HepG2 (cell line): ENCODE measurements around the gene TRIM54. TPM values are rescaled to one million over a fixed set of nuclear protein-coding genes. Genes with fewer than 3 reads are reported as not detected.

ENCODE experiments used
- ATAD3A ChIP-seq: sonication (generic); formaldehyde crosslinking; IDR thresholded peaks from 2 replicates; pipeline ENCODE4 v1.4.0; 2020; ENCODE audit warnings: missing genetic modification reagents
- ATF1 ChIP-seq: IDR thresholded peaks from 2 replicates; pipeline ENCODE4 v1.6.1; 2016; ENCODE audit warnings: mild to moderate bottlenecking, control low read depth
- CENPT ChIP-seq: sonication (generic); formaldehyde crosslinking; IDR thresholded peaks from 2 replicates; pipeline ENCODE4 v1.8.0; 2022; ENCODE audit warnings: low read depth, mild to moderate bottlenecking, moderate library complexity, missing genetic modification reagents
- CREB3 ChIP-seq: sonication (generic); formaldehyde crosslinking; IDR thresholded peaks from 2 replicates; pipeline ENCODE4 v1.5.0; 2020; ENCODE audit warnings: missing genetic modification reagents
- HOXD1 ChIP-seq: sonication (generic); formaldehyde crosslinking; IDR thresholded peaks from 2 replicates; pipeline ENCODE4 v1.5.0; 2020; ENCODE audit warnings: missing genetic modification reagents
- KAT2B ChIP-seq: fragments of 150-350 bp; IDR thresholded peaks from 2 replicates; pipeline ENCODE4 v1.6.1; 2014; ENCODE audit warnings: low read depth, low read length, borderline replicate concordance
- KAT8 ChIP-seq: IDR thresholded peaks from 2 replicates; pipeline ENCODE4 v1.6.1; 2016; ENCODE audit warnings: missing genetic modification reagents, missing compliant biosample characterization
- KDM5B ChIP-seq: sonication (generic); formaldehyde crosslinking; IDR thresholded peaks from 2 replicates; pipeline ENCODE4 v1.4.0; 2020; ENCODE audit warnings: missing genetic modification reagents, mild to moderate bottlenecking, borderline replicate concordance
- LCORL ChIP-seq, 2 experiments: fragments of 450-650 bp in 1 of 2; sonication (generic) in 1 of 2; formaldehyde crosslinking in 1 of 2; IDR thresholded peaks; 2 replicates each; pipeline versions ENCODE4 v1.5.0 to v1.6.1; 2017 to 2020; ENCODE audit warnings: antibody characterized with exemption in 1 of 2, missing genetic modification reagents in 1 of 2
- NFE2L1 ChIP-seq: sonication (generic); formaldehyde crosslinking; IDR thresholded peaks from 2 replicates; pipeline ENCODE4 v1.4.0; 2020; ENCODE audit warnings: missing genetic modification reagents, mild to moderate bottlenecking, borderline replicate concordance
- NFRKB ChIP-seq: fragments of 450-650 bp; IDR thresholded peaks from 2 replicates; pipeline ENCODE4 v1.6.1; 2017
- PHF20 ChIP-seq: sonication (generic); formaldehyde crosslinking; IDR thresholded peaks from 2 replicates; pipeline ENCODE4 v1.5.0; 2020; ENCODE audit warnings: mild to moderate bottlenecking, missing genetic modification reagents
- PITX1 ChIP-seq: sonication (generic); formaldehyde crosslinking; IDR thresholded peaks from 2 replicates; pipeline ENCODE4 v1.5.1; 2020; ENCODE audit warnings: mild to moderate bottlenecking, missing genetic modification reagents
- RFXAP ChIP-seq: sonication (generic); formaldehyde crosslinking; IDR thresholded peaks from 2 replicates; pipeline ENCODE4 v1.4.0; 2020; ENCODE audit warnings: missing genetic modification reagents, borderline replicate concordance
- TBL1XR1 ChIP-seq: fragments of 150-350 bp; IDR thresholded peaks from 2 replicates; pipeline ENCODE4 v1.6.1; 2014; ENCODE audit warnings: borderline replicate concordance, low read length; ENCODE audit not compliant: partially characterized antibody
- ZBTB21 ChIP-seq: sonication (generic); formaldehyde crosslinking; IDR thresholded peaks from 2 replicates; pipeline ENCODE4 v1.4.0; 2020; ENCODE audit warnings: missing genetic modification reagents
- ZNF451 ChIP-seq: sonication (generic); formaldehyde crosslinking; IDR thresholded peaks from 2 replicates; pipeline ENCODE4 v1.5.0; 2020; ENCODE audit warnings: mild to moderate bottlenecking, missing genetic modification reagents
- ZNF468 ChIP-seq: sonication (generic); formaldehyde crosslinking; IDR thresholded peaks from 2 replicates; pipeline ENCODE4 v1.8.0; 2022; ENCODE audit warnings: mild to moderate bottlenecking, moderate library complexity, missing genetic modification reagents
- ZNF563 ChIP-seq: sonication (generic); formaldehyde crosslinking; IDR thresholded peaks from 2 replicates; pipeline ENCODE4 v1.8.0; 2022; ENCODE audit warnings: mild to moderate bottlenecking, moderate library complexity, missing genetic modification reagents
- ZNF644 ChIP-seq: IDR thresholded peaks from 2 replicates; pipeline ENCODE4 v1.6.1; 2016; ENCODE audit warnings: low read depth
- ZNF674 ChIP-seq: sonication (generic); formaldehyde crosslinking; IDR thresholded peaks from 2 replicates; pipeline ENCODE4 v1.5.0; 2020; ENCODE audit warnings: low read depth, mild to moderate bottlenecking, missing genetic modification reagents
- ZNF850 ChIP-seq: sonication (generic); formaldehyde crosslinking; conservative IDR thresholded peaks from 2 replicates; pipeline ENCODE4 v1.9.0; 2021; ENCODE audit warnings: mild to moderate bottlenecking, missing genetic modification reagents
- ZZZ3 ChIP-seq: sonication (generic); formaldehyde crosslinking; IDR thresholded peaks from 2 replicates; pipeline ENCODE4 v1.4.0; 2020; ENCODE audit warnings: missing genetic modification reagents, mild to moderate bottlenecking, borderline replicate concordance
- polyA plus RNA-seq, 8 experiments: library from polyadenylated mRNA; depleted of rRNA in 3 of 8; stranded (reverse) in 7 of 8; unstranded in 1 of 8; fragments of >200 nt; fragmentation: Illumina TruSeq in 4 of 8; extraction: Trizol in 4 of 8; gene quantifications; 2 replicates each; pipeline versions ENCODE4 v1.2.1 to v1.2.3, GENCODE V29; 2011 to 2016; ENCODE audit warnings: low read depth in 4 of 8, missing spikeins in 1 of 8, mixed read lengths in 1 of 8; ENCODE audit not compliant: insufficient read depth in 1 of 8
- total RNA-seq, 5 experiments: library from RNA; depleted of rRNA; stranded (reverse); fragments of >200 nt; fragmentation: Illumina TruSeq; extraction: Trizol; gene quantifications; 2 replicates each; pipeline ENCODE4 v1.2.3, GENCODE V29; 2016; ENCODE audit warnings: low read depth in 1 of 5
- TF ChIP-seq, protein P1 (sequence below), 2 experiments: fragments of 450-650 bp in 1 of 2; sonication (generic) in 1 of 2; formaldehyde crosslinking; IDR thresholded peaks; 2 replicates each; pipeline versions ENCODE4 v1.5.0 to v1.8.0; 2020 to 2022; ENCODE audit warnings: mild to moderate bottlenecking in 1 of 2, missing genetic modification reagents in 1 of 2
- TF ChIP-seq, protein P2 (sequence below): sonication (generic); formaldehyde crosslinking; IDR thresholded peaks from 2 replicates; pipeline ENCODE4 v1.8.1; 2023; ENCODE audit warnings: missing genetic modification reagents, inconsistent platforms, borderline replicate concordance
- TF ChIP-seq, protein P3 (sequence below): sonication (generic); formaldehyde crosslinking; IDR thresholded peaks from 2 replicates; pipeline ENCODE4 v1.5.0; 2020; ENCODE audit warnings: mild to moderate bottlenecking, missing genetic modification reagents

TRIM54 gene
- total and polyA plus RNA-seq, 2 of the 13 experiments (the other 11 are each of a cell fraction or from before 2014, with no cell fraction given) = 0.07 to 0.13 TPM

GRCh38 chr2:27264753-27265535 is 17.3 kb upstream of the TRIM54 start (continued):
- TF ChIP-seq KAT8 (CRISPR knock-in tag) (peak; percentile 62; the same call in 1 of the 2 replicates), NFRKB (no peak), ZNF468 (CRISPR knock-in tag) (no peak), LCORL (IDR thresholded peaks at IDR 0.05) (no peak), LCORL (CRISPR knock-in tag; IDR thresholded peaks at IDR 0.05) (peak; percentile 68; the same call in 1 of the 2 replicates), ATF1 (no peak), TBL1XR1 (no peak), ZNF674 (CRISPR knock-in tag) (peak; percentile 50; the same call in 1 of the 2 replicates), ZZZ3 (CRISPR knock-in tag) (no peak), KAT2B (no peak), ATAD3A (no peak), ZBTB21 (CRISPR knock-in tag) (no peak), ZNF850 (CRISPR knock-in tag) (no peak), RFXAP (peak; percentile 53; the same call in 1 of the 2 replicates), HOXD1 (CRISPR knock-in tag) (no peak), NFE2L1 (CRISPR knock-in tag) (no peak), CREB3 (CRISPR knock-in tag) (no peak), KDM5B (CRISPR knock-in tag) (no peak; the same call in 1 of the 2 replicates), ZNF644 (CRISPR knock-in tag) (0 out of 2 replicates have a peak, but pooled peaks have one; percentile 29), PHF20 (CRISPR knock-in tag) (peak; percentile 41; the same call in 1 of the 2 replicates), PITX1 (no peak), CENPT (CRISPR knock-in tag) (0 out of 2 replicates have a peak, but pooled peaks have one; percentile 45), ZNF563 (CRISPR knock-in tag) (peak; percentile 96), ZNF451 (CRISPR knock-in tag) (peak; percentile 91)
- TF ChIP-seq, protein P1, sequence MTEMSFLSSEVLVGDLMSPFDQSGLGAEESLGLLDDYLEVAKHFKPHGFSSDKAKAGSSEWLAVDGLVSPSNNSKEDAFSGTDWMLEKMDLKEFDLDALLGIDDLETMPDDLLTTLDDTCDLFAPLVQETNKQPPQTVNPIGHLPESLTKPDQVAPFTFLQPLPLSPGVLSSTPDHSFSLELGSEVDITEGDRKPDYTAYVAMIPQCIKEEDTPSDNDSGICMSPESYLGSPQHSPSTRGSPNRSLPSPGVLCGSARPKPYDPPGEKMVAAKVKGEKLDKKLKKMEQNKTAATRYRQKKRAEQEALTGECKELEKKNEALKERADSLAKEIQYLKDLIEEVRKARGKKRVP (CRISPR knock-in tag; IDR thresholded peaks at IDR 0.05) = peak in 1 of 2 experiments; percentile 57; a peak in 1 of 4 replicates
- TF ChIP-seq, protein P2, sequence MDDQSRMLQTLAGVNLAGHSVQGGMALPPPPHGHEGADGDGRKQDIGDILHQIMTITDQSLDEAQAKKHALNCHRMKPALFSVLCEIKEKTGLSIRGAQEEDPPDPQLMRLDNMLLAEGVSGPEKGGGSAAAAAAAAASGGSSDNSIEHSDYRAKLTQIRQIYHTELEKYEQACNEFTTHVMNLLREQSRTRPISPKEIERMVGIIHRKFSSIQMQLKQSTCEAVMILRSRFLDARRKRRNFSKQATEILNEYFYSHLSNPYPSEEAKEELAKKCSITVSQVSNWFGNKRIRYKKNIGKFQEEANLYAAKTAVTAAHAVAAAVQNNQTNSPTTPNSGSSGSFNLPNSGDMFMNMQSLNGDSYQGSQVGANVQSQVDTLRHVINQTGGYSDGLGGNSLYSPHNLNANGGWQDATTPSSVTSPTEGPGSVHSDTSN = 0 out of 2 replicates have a peak, but pooled peaks have one; percentile 40
- TF ChIP-seq, protein P3, sequence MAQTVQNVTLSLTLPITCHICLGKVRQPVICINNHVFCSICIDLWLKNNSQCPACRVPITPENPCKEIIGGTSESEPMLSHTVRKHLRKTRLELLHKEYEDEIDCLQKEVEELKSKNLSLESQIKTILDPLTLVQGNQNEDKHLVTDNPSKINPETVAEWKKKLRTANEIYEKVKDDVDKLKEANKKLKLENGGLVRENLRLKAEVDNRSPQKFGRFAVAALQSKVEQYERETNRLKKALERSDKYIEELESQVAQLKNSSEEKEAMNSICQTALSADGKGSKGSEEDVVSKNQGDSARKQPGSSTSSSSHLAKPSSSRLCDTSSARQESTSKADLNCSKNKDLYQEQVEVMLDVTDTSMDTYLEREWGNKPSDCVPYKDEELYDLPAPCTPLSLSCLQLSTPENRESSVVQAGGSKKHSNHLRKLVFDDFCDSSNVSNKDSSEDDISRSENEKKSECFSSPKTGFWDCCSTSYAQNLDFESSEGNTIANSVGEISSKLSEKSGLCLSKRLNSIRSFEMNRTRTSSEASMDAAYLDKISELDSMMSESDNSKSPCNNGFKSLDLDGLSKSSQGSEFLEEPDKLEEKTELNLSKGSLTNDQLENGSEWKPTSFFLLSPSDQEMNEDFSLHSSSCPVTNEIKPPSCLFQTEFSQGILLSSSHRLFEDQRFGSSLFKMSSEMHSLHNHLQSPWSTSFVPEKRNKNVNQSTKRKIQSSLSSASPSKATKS (CRISPR knock-in tag) = no peak
